ENCODE results near the gene SCN10A.

SCN10A gene

DNA sequence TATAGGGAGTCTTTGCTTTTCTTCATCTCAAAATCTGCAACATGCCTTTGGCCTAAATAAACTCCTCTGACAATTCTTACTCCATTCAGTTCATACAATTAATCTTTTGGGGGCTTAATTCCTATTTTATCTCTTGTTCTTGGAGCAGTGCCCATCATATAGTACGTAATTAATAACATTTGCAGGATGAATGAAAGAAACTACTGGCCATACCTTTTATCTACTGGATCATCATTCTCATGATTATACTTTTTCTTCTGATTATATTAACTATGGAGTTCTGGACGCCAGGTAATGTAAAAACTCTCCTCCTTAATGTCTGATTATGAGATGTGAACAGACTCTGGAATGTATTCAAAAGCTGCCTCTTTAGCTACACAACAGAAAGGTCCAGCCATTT is 120.0 kb downstream of the SCN10A start:
- H3K27ac ChIP-seq = no peak overlapping the region
- TF ChIP-seq ZFX (IDR thresholded peaks at IDR 0.05) = no peak
- TF ChIP-seq, protein P1, sequence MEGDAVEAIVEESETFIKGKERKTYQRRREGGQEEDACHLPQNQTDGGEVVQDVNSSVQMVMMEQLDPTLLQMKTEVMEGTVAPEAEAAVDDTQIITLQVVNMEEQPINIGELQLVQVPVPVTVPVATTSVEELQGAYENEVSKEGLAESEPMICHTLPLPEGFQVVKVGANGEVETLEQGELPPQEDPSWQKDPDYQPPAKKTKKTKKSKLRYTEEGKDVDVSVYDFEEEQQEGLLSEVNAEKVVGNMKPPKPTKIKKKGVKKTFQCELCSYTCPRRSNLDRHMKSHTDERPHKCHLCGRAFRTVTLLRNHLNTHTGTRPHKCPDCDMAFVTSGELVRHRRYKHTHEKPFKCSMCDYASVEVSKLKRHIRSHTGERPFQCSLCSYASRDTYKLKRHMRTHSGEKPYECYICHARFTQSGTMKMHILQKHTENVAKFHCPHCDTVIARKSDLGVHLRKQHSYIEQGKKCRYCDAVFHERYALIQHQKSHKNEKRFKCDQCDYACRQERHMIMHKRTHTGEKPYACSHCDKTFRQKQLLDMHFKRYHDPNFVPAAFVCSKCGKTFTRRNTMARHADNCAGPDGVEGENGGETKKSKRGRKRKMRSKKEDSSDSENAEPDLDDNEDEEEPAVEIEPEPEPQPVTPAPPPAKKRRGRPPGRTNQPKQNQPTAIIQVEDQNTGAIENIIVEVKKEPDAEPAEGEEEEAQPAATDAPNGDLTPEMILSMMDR (conservative IDR thresholded peaks at IDR 0.05) = no peak

DNA sequence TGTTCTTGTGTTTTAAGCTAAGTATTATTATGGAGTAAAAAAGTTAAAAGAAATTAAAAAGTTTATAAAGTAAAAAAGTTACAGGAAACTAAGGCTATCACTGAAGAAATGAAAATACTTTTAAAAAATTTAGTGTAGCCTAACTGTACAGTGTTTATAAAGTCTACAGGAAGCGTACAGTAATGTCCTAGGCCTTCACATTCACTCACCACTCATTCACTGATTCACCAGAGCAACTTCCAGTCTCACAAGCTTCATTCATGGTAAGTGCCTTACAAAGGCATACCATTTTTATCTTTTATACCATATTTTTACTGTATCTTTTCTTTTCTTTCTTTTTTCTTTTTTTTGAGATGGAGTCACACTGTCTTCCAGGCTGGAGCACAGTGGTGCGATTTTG is 125.8 kb downstream of the SCN10A start:
- no peak for TF ChIP-seq ZFX (IDR thresholded peaks at IDR 0.05)
- TF ChIP-seq, protein P1 (conservative IDR thresholded peaks at IDR 0.05) = no peak
- no peak overlapping the region for H3K27ac ChIP-seq

DNA sequence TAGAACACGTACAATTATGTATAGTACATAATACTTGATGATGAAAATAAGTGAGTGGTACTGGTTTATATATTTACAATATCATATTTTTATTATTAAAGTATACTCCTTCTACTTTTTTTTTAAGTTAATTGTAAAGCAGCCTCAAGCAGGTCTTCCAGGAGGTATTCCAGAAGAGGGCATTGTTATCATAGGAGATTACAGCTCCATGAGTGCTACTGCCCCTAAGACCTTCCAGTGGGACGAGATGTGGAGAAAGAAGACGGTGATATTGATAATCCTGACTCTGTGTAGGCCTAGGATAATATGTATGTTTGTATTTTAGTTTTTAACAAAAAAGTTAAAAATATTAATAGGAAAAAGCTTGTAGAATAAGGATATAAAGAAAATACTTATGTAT is 126.2 kb downstream of the SCN10A start:
- H3K27ac ChIP-seq = no peak overlapping the region
- TF ChIP-seq, protein P1 (conservative IDR thresholded peaks at IDR 0.05) = no peak
- no peak for TF ChIP-seq ZFX (IDR thresholded peaks at IDR 0.05)

DNA sequence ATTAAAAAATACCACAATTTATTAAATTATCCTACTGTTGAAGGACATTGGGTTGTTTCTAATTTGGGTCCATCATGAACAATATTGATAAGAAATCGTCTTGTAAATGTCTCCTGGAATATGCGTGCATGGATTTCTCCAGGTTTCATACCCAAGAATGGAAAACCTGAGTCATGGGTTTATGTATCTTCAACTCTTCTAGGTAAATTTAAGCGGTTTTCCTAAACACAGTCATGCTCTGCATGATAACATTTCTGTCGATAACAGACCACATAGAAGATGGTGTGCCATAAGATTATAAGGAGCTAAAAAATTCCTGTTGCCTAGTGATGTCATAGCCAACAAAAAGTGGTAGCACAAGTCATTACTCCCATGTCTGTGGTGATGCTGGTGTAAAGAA is 126.7 kb downstream of the SCN10A start:
- H3K27ac ChIP-seq = no peak overlapping the region
- TF ChIP-seq, protein P1 (conservative IDR thresholded peaks at IDR 0.05) = no peak
- TF ChIP-seq ZFX (IDR thresholded peaks at IDR 0.05) = no peak

DNA sequence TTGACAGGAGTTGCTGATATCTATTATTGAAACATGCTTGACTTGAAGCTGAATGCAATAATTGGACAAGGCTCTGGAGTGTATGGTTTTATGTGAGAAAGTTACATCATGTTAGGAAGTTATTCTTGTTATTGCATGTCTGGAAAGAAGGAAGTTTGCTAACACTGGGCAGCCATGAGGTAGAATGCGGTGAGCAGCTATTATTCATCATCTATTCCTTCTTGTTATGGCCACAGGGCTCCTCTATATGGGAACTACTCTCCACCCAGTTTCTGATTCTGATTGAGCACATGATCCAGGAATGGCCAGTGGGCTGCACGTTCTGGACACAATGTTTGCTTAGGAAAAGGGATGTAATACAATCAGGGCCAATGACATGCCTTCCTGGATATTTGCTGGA is 128.7 kb downstream of the SCN10A start:
- no peak overlapping the region for H3K27ac ChIP-seq
- TF ChIP-seq, protein P1 (conservative IDR thresholded peaks at IDR 0.05) = no peak
- TF ChIP-seq ZFX (IDR thresholded peaks at IDR 0.05) = no peak

DNA sequence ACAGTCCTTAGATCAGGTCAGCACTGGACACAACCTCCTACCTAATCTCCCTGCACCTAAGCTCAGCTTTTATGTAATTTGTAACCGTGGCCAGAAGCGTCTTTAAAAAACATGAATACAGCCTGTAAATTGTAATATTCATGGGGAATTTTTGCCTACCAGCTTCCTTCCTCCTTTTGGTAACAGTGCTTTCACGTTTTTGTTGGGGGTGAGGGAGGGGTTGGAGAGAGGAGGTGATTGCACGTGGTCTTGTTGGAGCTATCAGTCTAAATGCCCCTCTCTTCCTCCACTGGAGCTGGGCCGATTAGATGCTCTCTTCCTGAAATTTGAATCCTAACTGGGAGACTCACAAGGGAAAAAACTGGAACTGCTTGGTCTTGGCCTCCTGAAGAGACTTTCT is 131.5 kb downstream of the SCN10A start:
- no peak for TF ChIP-seq ZFX (IDR thresholded peaks at IDR 0.05)
- TF ChIP-seq, protein P1 (conservative IDR thresholded peaks at IDR 0.05) = no peak
- no peak overlapping the region for H3K27ac ChIP-seq

DNA sequence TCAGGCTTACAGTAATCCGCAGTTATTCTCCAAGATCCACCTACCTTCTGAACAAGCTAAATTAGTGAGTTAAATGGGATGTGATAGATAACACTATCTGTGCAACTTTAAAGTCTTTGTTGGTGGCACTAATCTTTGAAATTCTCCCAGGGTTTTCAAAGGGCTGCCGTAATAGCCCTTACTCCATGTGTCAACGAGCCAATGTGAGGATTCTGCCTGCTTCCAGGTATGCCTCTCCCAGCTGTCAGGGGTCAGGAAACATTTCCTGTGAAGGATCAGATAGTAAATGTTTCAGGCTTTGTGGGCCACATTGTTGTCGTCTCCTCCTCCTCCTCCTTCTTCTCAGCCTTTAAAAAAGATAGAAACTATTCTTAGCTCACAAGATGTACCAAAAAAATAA is 146.3 kb downstream of the SCN10A start:
- no peak overlapping the region for H3K27ac ChIP-seq
- no peak for TF ChIP-seq ZFX (IDR thresholded peaks at IDR 0.05)
- TF ChIP-seq, protein P1 (conservative IDR thresholded peaks at IDR 0.05) = no peak

Data from C4-2B (cell line).